B cell (primary cell): ENCODE data around the gene KLHL25.

Experiments
- CTCF ChIP-seq: fragments of 200-600 bp; IDR thresholded peaks from one replicate; pipeline ENCODE4 v1.8.0; 2022; ENCODE audit warnings: antibody characterized with exemption, mild to moderate bottlenecking
- EZH2 ChIP-seq: IDR thresholded peaks from 2 replicates; pipeline ENCODE4 v1.6.1; 2012; ENCODE audit warnings: borderline replicate concordance, low read depth, mild to moderate bottlenecking, moderate library complexity, low read length; ENCODE audit not compliant: insufficient read depth, poor library complexity, severe bottlenecking

DNA sequence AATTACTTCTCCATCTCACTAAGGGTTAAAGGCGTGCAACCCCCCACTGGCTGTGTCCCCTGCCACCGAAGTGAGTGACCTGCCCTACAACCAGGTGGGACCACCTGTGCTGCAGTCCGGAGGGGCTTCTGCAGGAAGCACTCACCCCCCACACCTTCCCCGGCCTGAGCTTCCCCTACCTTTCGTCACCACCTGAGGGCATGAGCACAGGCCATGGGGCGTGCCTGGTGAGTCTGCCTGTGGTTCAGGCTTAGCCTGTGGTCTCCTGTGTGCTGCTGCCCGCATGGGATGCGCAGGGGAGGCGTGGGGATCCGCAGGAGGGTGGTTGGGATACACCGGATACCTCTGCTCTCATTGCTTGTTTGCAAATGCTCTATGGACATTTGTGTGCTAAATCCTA, 46.0 kb downstream of the KLHL25 start:
- no peak for TF ChIP-seq CTCF
- TF ChIP-seq EZH2, result no peak
